HG02970 (cell line): ENCODE results near the gene TICRR.
"Not testable (repeated sequence)": the region's sequence is repeated elsewhere in the genome, so short reads cannot be mapped to it uniquely, and the experiment has no call there.

Experiments
- ATAC-seq: cut with Tn5 transposase; IDR thresholded peaks from one replicate; pipeline ENCODE4 v1.9.1; 2021; ENCODE audit warnings: mild to moderate bottlenecking, moderate library complexity, moderate number of reproducible peaks; ENCODE audit not compliant: unreplicated experiment, low FRiP score

The TICRR gene, protein sequence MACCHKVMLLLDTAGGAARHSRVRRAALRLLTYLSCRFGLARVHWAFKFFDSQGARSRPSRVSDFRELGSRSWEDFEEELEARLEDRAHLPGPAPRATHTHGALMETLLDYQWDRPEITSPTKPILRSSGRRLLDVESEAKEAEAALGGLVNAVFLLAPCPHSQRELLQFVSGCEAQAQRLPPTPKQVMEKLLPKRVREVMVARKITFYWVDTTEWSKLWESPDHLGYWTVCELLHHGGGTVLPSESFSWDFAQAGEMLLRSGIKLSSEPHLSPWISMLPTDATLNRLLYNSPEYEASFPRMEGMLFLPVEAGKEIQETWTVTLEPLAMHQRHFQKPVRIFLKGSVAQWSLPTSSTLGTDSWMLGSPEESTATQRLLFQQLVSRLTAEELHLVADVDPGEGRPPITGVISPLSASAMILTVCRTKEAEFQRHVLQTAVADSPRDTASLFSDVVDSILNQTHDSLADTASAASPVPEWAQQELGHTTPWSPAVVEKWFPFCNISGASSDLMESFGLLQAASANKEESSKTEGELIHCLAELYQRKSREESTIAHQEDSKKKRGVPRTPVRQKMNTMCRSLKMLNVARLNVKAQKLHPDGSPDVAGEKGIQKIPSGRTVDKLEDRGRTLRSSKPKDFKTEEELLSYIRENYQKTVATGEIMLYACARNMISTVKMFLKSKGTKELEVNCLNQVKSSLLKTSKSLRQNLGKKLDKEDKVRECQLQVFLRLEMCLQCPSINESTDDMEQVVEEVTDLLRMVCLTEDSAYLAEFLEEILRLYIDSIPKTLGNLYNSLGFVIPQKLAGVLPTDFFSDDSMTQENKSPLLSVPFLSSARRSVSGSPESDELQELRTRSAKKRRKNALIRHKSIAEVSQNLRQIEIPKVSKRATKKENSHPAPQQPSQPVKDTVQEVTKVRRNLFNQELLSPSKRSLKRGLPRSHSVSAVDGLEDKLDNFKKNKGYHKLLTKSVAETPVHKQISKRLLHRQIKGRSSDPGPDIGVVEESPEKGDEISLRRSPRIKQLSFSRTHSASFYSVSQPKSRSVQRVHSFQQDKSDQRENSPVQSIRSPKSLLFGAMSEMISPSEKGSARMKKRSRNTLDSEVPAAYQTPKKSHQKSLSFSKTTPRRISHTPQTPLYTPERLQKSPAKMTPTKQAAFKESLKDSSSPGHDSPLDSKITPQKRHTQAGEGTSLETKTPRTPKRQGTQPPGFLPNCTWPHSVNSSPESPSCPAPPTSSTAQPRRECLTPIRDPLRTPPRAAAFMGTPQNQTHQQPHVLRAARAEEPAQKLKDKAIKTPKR (N-terminal part only)

GRCh38 chr15:89575146-89575655, at the start of gene TICRR:
Gene TICRR, plus strand, starts transcription at chr15:89575469. Its CDS starts 118 bp downstream, at chr15:89575587.
- ATAC-seq, result peak; percentile 93

DNA sequence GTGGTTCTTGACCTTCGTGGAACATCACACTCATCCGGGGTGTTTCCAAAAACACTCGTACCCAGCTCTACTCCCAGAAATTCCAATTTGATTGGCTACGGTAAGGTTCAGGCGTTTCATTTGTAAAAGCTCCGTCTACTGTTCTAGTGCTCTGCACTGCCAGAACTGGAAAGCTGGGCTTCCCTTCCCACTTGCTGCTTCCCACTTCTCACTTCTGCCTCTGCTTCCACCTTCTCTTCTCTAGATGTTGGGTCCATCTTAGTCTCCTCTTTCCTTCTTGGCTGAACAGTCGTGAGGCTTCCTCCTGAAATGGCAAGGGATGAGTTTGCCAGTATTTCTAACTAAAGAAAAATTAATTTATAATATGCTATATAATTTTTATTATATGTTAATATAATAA, 49.1 kb upstream of the TICRR start:
- no peak for ATAC-seq

GRCh38 chr15:89526601-89527441, 48.4 kb upstream of the TICRR start:
- ATAC-seq, result no peak

DNA sequence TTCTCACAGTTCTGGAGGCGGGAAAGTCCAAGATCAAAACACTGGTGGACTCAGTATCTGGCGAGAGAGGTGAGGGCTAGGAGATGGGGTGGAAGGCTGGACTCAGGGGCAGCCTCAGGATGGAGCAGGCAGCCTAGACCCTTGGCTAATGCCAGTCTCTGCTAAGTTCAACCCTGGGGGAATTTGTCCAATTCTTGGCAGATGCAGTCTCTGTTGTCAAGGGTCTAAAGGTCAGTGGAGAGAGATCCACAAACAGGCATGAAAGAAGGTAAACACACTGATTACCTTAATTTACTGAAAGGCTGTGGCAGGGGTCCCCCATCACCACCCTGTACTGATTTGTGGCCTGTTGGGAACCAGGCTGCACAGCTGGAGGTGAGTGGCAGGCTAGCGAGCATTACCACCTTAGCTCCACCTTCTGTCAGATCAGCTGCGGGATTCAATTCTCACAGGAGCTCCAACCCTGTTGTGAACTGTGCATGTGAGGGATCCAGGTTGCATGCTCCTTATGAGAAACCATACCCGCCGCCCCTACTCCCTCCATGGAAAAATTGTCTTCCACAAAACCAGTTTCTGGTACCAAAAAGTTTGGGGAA, 46.4 kb upstream of the TICRR start:
- no peak for ATAC-seq

DNA sequence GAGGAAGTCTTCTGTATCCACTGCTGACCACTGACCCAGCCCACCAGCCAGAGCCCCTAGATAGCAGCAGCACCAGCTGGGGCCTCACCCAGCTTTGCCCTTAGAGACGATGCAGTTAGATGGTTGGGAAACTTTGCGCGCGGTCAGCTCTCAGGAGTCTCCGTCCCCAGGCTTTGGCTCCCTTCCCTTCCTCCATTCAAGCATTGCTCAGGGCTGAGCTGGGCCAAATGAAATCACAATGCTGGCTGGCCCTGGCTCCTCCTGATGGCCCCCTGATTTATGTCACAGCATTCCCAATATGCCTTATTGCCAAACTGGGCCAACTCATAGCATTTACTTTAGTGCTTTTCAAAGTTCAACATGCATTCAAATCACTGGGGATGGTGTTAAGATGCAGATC, 44.3 kb upstream of the TICRR start:
- no peak for ATAC-seq

- no peak for ATAC-seq
Observed at GRCh38 chr15:89531796-89532537, 43.3 kb upstream of the TICRR start.

DNA sequence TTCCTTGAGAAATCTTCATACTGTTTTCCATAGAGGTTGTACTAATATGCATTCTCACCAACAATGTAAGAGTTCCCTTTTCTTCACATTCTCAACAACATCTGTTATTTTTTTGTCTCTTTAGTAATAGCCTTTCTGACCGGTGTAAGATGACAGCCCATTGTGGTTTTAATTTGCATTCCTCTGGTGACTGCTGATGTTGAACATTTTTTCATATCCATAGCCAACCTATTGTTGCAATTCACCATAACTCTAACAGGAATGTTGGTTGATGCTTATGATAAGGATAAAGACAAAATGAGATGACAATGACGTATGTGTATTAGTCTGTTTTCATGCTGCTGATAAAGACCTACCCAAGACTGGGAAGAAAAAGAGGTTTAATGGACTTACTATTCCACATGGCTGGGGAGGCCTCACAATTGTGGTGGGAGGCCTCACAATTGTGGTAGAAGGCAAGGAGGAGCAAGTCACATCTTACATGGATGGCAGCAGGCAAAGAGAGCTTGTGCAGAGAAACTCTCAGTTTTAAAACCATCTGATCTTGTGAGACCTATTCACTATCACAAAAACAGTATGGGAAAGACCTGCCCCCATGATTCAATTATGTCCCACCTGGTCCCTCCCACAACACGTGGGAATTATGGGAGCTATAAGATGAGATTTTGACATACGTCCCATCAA, 41.3 kb upstream of the TICRR start:
- no peak for ATAC-seq

DNA sequence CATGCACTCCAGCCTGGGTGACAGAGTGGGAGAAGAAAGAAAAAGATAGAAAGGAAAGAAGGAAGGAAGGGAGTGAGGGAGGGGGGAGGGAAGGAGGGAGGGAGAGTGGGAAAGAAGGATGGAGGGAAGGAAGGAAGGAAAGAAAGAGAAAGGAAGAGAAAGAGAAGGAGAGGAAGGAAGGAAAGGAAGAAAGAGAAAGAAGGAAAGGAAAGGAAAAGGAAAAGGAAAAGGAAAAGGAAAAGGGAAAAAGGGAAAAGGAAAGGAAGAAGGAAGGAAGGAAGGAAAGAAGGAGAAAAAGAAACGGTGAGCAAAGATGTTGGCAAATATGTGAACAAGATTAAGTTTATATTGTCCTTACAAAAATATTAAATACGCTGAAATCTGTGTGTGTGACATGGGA, 36.2 kb upstream of the TICRR start:
- ATAC-seq, result no peak

- no peak for ATAC-seq
Observed at GRCh38 chr15:89542369-89542768, 32.9 kb upstream of the TICRR start.

DNA sequence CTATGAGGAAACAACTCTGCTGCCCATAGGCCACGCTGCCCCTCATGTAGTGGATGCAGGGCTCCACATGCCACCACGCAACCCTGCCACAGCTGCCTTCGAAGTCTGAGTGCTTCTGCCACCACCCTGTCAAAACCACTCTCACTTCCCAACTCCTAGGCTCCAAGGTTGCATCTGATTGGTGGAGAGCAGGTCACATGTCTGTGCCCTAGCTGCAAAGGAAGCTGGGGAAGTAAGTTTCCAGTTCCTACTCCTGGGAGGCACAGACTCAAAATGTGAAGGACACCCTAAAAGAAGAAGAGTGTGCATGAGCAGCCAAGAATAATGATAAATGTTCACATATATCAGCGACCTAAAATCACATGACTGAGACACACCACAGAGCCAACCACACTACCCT, 31.9 kb upstream of the TICRR start:
- ATAC-seq, result no peak

GRCh38 chr15:89549138-89549537, 26.1 kb upstream of the TICRR start:
- ATAC-seq, result not testable (repeated sequence)

- ATAC-seq, result no peak
Observed at GRCh38 chr15:89550427-89550826, 24.8 kb upstream of the TICRR start.

DNA sequence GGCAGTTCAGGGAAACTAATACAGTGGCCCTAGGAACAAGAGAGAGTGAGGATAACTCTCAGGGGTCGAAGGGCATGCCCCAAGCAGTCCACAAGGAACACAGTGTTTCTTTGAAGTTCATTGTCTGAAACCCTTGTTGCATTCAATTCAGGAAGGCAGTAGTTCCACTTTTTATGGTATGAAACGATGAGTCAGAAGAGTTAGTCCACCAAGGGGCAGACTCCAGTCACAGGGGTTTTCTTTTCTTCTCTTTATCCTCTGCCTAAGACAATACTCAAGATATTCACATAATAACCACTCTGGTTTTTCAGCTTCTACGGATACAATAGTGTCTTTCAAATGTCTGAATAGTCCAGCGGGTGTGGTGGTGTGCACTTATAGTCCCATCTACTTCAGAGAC, 23.7 kb upstream of the TICRR start:
- no peak for ATAC-seq

GRCh38 chr15:89553632-89554031, 21.6 kb upstream of the TICRR start:
- ATAC-seq, result no peak

DNA sequence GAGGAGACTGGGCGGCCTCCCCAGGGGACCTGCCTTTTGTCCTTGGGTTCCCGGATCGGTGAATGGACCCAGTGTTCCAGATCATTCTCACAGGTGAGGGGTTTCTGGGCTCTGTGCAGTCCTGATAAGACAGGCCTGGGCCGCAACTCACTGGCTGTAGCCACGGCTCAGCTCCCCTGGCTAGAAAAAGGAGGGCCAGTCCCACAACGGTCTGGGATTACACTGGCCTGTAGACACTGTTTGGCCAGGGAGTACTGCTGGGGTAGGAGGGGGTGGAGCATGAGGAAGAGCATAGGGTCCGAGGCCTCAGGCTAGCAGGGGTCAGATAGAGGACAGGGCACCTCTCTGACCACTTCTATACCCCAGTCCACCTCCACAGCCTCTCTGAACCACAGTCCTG, 21.0 kb upstream of the TICRR start:
- ATAC-seq, result no peak

- no peak for ATAC-seq
Observed at GRCh38 chr15:89555768-89556167, 19.5 kb upstream of the TICRR start.

- no peak for ATAC-seq
Observed at GRCh38 chr15:89556413-89557262, 18.6 kb upstream of the TICRR start.
